VCaP (cell line): ENCODE measurements around the gene SLC22A13.

ENCODE experiments used
- H3K27ac ChIP-seq: fragments of 450-650 bp; 2 replicates; pipeline ENCODE4 v1.5.1; 2017
- TF ChIP-seq, protein P1 (sequence below): fragments of 450-650 bp; conservative IDR thresholded peaks from 2 replicates; pipeline ENCODE4 v1.5.1; 2017; ENCODE audit warnings: mild to moderate bottlenecking, moderate library complexity

The SLC22A13 gene

DNA sequence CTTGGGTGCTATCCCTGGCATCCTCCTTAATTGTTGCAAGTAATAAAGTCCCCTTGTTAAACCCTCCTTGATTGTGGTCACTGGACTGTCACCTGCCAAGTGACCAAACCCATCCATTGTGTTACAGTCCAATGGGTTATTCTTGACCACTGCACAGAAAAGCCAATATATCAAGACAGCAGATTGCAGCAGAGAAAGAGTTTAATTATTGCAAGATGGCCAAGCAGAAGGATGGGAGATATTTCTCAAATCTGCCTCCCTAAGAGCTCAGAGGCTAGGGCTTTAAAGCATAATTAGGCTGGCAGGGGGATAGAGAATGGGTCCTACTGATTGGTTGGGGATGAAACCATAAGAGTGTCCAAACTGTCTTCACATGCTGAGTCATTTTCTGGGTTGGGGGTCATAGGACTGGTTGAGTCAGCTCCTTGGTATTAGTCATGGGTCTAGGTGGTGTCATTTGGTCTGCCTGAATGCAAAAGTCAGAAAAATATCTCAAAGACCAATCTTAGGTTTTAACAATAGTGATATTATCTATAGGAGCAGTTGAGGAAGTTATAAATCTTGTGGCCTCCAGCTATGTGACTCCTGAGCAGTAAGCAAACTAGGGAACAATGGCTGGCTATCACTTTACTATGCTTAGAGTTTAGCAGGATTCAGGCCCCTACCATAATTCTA, 61.9 kb downstream of the SLC22A13 start:
- no peak overlapping the region for H3K27ac ChIP-seq
- TF ChIP-seq, protein P1, sequence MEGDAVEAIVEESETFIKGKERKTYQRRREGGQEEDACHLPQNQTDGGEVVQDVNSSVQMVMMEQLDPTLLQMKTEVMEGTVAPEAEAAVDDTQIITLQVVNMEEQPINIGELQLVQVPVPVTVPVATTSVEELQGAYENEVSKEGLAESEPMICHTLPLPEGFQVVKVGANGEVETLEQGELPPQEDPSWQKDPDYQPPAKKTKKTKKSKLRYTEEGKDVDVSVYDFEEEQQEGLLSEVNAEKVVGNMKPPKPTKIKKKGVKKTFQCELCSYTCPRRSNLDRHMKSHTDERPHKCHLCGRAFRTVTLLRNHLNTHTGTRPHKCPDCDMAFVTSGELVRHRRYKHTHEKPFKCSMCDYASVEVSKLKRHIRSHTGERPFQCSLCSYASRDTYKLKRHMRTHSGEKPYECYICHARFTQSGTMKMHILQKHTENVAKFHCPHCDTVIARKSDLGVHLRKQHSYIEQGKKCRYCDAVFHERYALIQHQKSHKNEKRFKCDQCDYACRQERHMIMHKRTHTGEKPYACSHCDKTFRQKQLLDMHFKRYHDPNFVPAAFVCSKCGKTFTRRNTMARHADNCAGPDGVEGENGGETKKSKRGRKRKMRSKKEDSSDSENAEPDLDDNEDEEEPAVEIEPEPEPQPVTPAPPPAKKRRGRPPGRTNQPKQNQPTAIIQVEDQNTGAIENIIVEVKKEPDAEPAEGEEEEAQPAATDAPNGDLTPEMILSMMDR, result no peak
